DMS53 treated with DMSO at 0.1 percent for 48 hours (cell line): ENCODE measurements around the gene IGFBP7.
"Not testable (repeated sequence)": the region's sequence is repeated elsewhere in the genome, so short reads cannot be mapped to it uniquely, and the experiment has no call there.

ENCODE experiments used
- DNase-seq: peaks from one replicate; lab custom pipeline; 2025; ENCODE audit not compliant: unreplicated experiment; lab: John Stamatoyannopoulos, UW

Gene IGFBP7

DNA sequence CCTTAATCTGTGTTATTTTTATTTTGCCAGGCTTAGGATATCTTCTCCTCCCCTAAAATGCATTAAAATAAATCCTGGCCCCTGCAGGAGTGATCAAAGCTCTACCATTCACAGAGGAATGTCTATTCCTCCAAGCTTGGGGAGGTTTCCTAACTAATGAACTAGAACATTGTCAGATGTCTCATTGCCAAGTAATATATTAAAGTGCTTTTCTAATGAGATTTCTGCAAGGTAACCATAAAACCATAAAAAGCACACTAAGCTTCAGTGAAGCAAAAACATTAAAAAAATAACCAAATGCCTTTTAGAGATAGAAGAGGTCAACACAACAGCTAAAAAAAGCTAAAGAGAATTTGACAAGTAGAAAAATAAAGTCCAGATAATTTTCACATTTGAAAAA, 34.8 kb downstream of the IGFBP7 start:
- DNase-seq, result no peak

DNA sequence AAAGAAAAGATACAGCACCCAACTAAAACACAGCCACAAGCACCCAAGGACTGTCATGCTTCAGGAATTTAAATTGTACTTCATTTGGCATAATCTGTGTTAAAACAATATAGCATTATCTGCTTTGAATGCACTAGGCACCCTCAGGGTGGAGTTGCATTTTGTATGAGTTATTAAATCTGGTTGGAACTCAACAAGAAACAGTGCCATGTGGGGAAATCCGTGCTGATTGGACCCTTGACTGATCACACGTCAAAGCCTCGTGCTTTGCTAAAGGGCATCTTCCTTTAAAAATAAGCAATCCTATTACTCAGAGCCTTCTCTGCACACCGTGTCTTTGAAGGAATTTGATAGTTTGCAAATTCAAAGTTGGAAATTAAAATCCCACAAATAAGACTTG, 35.4 kb downstream of the IGFBP7 start:
- no peak for DNase-seq

DNA sequence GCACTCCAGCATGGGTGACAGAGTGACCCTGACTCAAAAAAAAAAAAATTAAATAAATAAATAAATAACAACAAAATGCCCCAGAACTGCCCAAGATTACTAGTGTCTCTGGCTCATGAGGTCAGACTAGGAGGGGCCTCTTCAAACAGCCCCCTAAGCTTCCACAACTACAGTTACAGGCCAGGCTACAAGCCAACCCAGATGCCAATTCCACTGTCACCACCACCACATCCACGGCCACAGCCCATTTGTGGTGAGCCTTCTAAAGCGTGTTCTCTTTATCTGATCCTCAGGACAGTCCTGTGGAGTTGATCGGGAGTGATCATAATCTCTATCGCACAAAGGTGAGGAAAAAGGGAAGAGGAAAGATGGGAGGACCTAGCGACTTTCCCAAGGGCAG, 36.6 kb downstream of the IGFBP7 start:
- DNase-seq, result no peak

DNA sequence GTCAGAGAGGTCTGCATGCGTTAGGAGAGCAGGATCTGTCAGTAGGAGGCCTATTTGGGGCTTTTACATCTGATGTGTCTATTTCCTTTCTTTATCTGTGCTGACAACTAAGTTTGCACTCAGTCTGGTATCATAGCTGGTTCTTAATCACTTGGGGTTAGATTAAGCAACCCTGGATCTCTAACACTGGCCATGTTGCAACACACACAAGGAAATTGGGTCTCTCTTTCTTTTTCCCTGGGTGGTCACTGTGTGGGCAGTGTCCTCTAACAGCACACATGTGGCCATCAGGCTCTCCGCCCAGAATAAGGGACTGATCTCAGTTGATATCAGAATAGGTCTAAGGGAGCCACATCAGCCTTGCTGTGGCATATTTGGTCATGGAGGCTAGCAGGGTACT, 38.9 kb downstream of the IGFBP7 start:
- no peak for DNase-seq

DNA sequence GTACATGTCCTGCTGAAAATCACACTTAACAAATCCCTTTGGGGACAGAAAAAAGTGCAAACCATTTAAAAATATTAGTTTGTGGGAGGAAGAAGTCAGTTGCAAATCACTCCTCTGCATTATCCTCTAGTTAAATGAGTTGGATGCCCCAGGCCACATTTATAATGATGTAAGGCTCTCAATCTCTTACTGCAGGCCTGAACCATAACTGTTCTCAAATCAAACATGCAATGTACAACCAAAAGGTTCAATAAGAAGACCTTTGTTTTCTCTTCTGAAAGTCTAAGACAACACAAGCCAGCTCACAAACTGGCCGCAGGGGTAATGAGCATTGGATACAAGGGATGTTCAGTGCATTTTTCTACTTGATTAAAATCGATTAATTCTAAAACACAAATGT, 39.7 kb downstream of the IGFBP7 start:
- DNase-seq, result no peak

DNA sequence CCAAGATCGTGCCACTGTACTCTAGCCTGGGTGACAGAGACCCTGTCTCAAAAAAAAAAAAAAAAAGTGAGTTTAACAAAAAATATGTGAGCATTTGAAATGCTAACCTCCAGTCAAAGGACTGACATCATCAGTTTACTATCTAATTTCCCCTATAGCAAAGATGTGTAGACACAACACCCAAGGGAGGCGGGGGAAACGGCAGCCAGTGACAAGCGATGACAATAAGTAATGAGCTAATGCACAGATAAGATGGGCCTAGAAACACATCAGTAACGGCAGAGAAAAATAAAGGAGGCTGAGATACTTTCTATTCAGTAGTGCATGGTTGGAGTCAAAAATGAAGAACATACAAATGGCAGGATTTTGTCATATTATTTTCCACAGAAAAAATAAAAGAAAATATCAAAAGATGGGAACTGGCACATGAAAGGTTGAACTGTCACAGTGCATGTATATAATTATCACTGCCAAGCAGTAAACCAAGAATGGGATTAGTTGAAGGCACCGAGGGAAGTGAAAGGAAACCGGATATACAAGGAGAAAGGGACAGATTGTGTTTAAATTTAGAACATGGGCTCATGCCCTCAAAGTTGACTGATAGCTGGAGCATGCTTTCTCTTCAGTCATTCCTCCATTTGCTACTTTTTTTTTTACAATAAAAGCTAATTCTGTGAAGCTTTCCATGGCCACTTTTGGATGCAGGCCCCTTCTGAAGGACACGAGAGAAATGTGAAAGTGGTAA, 41.8 kb downstream of the IGFBP7 start:
- DNase-seq, result no peak

DNA sequence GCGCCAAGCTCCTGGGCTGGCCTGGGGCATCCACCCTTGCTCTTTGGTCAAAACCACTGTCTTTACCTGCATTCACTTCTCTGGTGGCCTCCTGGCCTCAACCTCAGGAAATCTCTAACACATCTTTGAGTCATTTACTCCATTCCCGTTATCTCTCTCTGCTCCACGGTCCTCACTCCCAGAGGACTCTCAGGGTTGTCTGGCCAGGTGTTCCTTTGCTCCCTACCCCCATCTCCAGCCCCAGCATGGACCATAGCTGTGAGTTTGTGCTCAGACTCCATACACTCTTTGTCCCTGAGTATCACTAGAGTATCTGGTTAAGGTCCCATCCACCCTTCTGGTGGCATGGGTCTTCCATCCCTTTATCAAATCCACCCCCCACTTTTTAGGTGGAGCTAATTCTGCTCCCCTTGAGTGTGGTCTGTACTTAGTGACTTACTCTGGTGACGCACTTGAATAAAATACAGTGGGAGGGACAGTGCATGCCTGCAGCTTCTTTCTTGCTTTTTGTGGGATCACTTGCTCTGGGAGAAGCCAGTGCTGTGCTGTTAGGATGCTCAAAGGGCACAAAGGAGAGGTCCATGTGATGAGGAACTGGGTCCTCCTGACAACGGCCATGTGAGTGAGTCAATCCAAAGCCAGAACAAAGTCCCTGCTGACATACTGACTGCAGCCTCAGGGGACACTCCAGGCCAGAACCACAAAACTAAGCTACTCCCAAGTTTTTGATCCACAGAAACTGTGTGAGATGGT, 44.3 kb downstream of the IGFBP7 start:
- DNase-seq, result no peak

DNA sequence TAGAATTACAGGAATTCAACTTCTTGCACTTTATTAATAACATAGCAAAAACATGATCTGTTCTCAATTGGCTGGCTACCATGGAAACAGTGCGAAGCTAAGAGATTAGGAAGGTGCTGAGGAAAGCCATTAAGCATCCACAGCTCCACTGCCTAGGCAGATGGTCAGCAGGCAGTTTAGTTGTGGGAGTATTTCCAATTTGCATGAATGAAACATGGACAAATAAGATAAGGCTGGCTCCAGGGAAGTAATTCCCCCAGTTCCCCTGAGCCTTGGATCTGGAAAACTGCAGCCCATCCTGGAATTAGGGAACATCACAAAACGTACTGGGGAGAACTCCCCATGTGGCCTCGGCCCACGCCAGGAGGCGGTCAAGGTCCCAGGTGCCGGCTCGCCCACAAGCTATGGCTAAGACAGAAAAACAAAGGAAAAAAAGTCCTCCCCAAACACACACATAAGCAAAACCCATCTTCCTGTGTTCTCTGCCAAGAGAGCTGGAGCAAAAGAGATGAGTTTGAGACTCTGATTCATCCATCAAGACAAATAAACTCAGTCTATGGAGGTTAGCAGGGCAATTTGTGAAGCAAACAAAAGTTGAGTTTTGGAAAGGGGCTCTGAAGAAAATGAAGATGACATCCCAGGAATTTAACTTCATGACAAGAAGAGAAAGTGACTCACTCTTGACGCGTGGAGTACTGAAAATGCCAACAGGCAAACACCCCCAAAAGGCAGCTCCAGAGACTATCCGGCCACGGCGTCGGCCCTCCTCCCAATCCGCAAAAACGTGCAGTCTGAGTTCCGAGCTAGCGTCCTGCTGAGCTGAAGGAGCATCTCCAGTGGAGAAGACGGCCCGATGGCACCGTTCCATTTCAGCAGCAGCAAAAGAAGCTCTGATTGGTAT, 45.1 kb downstream of the IGFBP7 start:
- no peak for DNase-seq

DNA sequence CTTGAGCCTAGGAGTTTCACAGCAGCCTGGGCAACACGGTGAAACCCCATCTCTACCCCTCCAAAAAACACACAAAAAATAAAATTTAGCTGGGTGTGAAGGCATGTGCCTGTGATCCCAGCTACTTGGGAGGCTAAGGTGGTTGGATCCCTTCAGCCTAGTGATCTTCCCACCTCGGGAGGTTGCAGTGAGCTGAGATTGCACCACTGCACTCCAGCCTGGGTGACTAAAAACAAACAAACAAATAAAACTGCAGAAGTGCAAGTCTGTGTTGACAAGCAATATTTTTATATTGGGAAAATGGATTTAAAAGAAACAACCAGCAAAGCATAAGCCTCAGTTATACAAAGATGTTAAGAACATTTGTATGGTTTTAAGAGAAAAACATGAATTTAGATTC, 46.1 kb downstream of the IGFBP7 start:
- no peak for DNase-seq

DNA sequence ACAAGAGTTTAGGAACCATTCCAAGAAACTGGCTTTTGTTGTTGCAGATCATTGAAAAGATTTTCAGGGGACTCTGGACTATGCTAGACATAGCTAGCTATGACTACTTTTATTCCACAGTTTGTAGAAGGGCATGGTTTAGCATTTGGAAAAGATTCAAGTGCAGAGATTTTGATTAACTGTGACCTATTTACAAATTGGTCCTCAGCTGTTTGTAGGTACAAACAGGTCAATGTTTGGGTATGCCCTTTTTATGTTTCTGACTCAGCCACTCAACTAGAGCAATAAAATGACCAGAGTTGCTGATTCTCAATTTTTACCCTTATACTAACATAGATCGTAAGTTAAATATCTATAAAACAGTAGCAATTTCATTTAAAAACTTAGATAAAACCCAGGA, 46.7 kb downstream of the IGFBP7 start:
- no peak for DNase-seq

DNA sequence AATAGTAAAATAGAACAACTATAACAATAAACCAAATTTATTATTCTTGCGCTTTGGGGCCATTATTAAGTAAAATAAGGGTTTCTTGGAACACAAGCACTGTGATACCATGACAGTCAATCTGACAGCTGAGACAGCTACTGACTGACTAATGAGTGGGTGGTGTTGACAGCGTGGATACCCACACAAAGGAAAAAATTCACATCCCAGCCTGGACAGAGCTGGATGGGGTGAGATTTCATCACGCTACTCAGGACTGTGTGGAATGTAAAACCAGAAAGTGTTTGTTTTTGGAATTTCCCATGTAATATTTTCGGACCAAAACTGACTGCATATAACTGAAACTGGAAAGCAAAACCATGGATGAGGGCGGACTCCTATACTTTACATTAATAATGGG, 48.8 kb downstream of the IGFBP7 start:
- no peak for DNase-seq

DNA sequence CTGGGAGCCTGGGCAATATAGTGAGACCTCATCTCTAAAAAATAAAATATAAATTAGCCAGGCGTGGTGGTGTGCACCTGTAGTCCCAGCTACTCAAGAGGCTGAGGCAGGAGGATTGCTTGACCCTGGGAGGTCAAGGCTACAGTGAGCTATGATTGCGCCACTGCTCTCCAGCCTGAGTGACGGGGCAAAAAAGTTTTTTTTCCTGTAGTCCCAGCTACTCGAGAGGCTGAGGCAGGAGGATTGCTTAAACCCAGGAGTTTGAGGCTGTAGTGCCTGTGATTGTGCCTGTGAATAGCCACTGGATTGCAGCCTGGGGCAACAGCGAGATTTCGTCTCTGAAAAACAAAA, 49.5 kb downstream of the IGFBP7 start:
- not testable (repeated sequence) for DNase-seq

DNA sequence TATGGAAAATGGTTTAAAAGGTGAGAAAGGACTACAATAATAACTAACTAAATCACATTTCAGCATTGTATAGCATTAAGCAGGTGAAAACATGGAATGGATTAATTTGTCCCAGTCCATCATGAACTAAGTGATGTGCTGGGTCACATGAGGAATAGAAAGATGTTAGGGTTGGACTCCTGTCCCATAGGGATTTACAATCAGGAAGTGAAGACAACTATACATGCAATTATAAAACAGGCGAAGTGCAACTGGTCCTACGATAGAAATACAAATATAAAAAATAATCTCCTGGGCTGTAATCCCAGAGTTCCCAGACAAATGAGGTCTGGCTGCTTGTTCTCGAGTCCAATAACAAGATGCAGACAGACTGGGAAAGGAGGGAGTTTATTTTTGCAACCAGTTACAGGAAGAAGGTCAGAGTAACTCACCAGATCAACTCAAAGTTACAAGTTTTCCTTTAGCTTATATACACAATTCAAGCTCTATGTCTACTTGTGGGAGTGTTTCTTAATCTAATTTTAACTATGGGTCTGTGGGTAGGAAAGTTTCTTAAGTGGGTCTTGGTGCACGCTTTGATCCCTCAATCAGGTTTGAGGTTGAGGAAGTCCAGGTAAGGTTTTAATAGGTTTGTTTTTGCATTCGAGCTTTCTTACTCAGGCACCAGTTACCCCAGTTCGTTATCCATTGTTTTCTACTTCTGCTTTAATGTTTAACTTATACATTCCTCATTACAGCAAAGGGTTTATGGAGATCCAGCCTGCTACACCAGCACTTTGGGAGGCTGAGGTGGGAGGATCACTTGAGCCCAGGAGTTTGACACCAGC, 50.1 kb downstream of the IGFBP7 start:
- no peak for DNase-seq

DNA sequence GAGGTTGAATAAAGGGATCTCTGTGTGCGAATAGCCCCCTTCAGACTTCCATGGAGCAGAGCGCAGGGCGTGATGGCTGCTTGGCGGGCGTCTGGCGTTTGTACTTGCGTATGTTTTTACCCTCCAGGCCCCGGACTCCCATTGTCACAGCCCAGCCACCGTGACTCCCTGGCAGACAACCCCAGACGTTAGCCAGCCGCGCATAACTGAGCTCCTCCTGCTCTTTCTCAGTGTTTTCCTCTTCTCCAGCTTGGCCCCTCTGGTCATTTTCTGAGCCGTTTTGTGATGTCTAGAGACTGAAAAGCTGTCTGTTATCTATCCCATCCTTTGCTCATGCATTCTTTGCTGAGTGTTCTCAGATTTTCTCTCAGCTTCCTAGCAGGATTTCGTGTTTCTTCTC, 54.3 kb downstream of the IGFBP7 start:
- no peak for DNase-seq

DNA sequence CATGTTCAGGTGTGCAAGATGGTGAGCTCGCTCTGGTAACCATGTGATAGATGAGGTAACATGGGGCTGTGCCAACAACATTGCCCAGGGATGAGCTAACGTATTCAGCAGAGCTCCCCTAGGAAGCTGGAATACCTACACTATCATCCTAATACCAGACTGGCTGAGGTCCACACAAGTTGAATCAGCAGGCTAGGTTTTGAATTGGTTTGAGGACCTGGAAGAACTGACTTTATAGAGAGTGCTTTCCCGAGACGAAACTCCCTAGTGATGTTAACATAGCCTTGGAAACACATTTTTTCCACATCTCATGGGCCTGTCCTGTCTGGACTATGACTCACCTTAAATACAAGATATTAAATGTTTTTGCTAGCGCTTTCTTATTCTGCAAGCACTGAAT, 56.7 kb downstream of the IGFBP7 start:
- DNase-seq, result no peak

DNA sequence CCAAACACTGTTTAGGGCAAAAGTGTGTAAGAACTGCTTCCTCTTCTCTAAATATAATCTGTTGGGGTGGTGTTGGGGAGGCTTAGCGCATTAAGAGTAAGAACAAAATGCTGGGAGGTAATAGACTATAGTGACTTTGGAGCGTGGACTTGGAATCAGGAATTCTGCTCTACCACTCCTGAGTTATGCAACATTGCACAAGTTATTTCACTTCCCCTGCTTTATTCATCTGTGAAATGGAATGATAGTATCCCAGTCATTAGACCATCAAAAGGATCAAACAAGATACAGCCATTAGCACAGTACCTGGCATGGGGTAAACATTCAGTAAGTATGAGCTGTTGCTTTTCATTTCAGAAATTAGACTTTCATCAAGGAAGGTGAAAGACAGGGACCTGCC, 58.7 kb downstream of the IGFBP7 start:
- no peak for DNase-seq

DNA sequence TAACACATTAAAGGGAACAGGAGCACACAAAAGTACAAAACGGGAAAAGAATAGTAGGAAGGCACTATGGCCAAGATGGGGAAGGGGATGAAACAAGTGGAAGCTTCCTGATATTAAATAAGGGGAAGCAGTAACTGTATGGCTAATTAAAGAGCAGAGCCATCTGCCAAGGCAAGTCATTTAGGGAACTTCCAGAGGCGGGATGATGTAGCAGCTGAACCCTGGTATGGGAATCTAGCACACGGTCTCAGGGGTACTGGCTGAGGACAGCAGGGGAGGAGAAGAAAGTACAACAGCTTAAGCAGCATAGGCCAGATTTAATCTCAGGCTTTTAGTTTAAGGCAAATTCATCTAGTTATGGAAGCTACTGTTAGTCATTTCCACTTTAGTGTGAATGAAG, 59.1 kb downstream of the IGFBP7 start:
- no peak for DNase-seq

DNA sequence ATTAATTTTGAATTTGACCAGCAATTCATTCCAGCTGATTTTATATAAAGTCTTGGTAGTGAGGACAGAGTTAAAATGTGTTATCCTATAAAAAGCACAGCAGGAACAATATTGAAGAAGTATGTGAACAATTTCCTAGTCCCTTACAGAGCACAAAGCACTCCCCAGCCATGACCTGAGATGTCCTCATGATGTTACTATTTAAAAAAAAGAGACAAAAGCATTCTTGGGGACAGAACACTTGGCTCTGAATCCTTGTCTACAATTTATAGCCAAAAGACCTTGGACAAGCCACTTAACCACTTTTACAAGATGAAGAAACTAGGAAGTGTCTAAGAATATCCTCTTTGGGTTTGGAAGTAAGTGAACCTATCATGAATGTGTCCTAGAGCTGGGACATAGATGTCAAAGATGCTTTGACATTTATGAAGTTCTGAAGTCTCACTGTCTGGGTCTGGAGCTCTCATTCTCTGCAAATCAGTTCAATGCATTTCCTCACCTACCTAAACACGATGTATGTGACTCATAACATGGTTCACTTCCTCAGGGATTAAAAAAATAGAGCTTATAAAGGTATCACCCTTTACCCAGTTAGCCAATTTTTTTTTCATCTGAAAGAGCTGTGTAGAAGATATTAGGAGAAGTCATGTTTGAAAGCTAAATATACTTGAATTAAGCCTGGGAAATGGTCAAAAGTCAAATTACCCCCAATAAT, 61.4 kb downstream of the IGFBP7 start:
- no peak for DNase-seq

DNA sequence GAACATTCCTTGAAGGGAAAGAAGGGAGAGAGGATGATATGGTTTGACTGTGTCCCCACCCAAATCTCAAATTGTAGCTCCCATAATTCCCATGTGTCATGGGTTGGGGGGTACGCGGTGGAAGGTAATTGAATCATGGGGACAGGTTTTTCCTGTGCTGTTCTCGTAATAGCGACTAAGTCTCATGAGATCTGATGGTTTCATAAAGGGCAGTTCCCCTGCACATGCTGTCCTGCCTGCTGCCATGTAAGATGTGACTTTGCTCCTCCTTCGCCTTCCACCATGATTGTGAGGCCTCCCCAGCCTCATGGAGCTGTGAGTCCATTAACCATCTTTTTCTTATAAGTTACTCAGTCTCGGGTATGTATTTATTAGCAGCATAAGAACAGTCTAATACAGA, 63.1 kb downstream of the IGFBP7 start:
- not testable (repeated sequence) for DNase-seq

DNA sequence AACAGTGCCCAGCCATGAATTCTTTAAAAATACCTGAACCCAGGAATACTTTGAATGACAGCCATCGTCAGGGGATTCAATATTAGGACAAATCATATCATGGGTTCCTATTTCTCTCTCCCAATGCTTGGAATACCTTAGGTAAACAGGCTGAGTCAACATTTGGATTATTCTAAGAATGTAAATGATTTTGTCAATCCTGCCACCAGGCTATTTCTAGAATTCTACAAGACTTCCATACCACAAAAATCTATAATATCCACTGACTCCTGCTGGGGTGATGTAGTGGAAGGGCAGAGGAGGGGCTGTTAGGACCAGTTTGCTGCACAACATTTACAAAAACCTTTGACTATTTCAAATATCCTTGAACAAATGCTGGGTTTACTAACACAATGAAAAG, 65.2 kb downstream of the IGFBP7 start:
- no peak for DNase-seq
